Sigmoid colon (tissue), 7 donors: ENCODE measurements around the gene DOCK3. TPM values are rescaled to one million over a fixed set of nuclear protein-coding genes. Genes with fewer than 3 reads are reported as not detected.
A peak's percentile ranks its signal among the peaks of the same experiment; 100 is the strongest.

ENCODE experiments used
- DNase-seq: peaks from one replicate; pipeline ENCODE4 v3.0.0-alpha.2; 2019
- H3K27ac ChIP-seq, 4 donors: fragments of 200-600 bp; sonication (generic); one replicate each; pipeline ENCODE4 v1.5.1; 2016 to 2019; ENCODE audit warnings: mild to moderate bottlenecking in 1 of 4
- H3K27me3 ChIP-seq, 3 donors: fragments of 200-600 bp; sonication (generic); one replicate each; pipeline ENCODE4 v1.5.1; 2019; ENCODE audit warnings: mild to moderate bottlenecking in 1 of 3
- H3K36me3 ChIP-seq, 4 donors: fragments of 200-600 bp; sonication (generic); one replicate each; pipeline ENCODE4 v1.5.1; 2016 to 2019
- H3K4me1 ChIP-seq, 4 donors: fragments of 200-600 bp; sonication (generic); one replicate each; pipeline ENCODE4 v1.5.1; 2017 to 2019
- H3K4me3 ChIP-seq, 4 donors: fragments of 200-600 bp; sonication (generic); one replicate each; pipeline ENCODE4 v1.5.1; 2017 to 2019; ENCODE audit warnings: mild to moderate bottlenecking in 2 of 4, moderate library complexity in 1 of 4
- H3K9me3 ChIP-seq, 4 donors: fragments of 200-600 bp in 3 of 4; sonication (generic) in 3 of 4; one replicate each; pipeline versions ENCODE4 v1.5.1 to v1.6.1; 2013 to 2019
- CTCF ChIP-seq, 4 experiments: fragments of 450-650 bp in 3 of 4; fragments of 200-600 bp in 1 of 4; IDR thresholded peaks; one replicate each; pipeline ENCODE4 v1.5.1; 2016 to 2019; ENCODE audit warnings: antibody characterized with exemption in 4 of 4, mild to moderate bottlenecking in 3 of 4, moderate library complexity in 2 of 4
- EP300 ChIP-seq, 4 donors: sonication (generic); formaldehyde crosslinking; IDR thresholded peaks; one replicate each; pipeline ENCODE4 v1.6.1; 2017; ENCODE audit warnings: antibody characterized with exemption in 4 of 4
- POLR2A ChIP-seq, 2 donors: fragments of 450-650 bp; IDR thresholded peaks; one replicate each; pipeline ENCODE4 v1.6.1; 2016; ENCODE audit warnings: antibody characterized with exemption in 2 of 2, mild to moderate bottlenecking in 2 of 2, moderate library complexity in 2 of 2
- POLR2AphosphoS5 ChIP-seq, 4 donors: sonication (generic); formaldehyde crosslinking; IDR thresholded peaks; one replicate each; pipeline ENCODE4 v1.6.1; 2017; ENCODE audit warnings: antibody characterized with exemption in 4 of 4
- WGBS, 2 donors: extraction: QIAGEN DNeasy Blood & Tissue Kit; methylation state at CpG; one replicate each; pipeline ENCODE4 v1.1.7; 2013; 5-methylcytosine and 5-hydroxymethylcytosine counted together
- intact Hi-C: fragments of 100-400 bp; cut with DNase I; formaldehyde crosslinking; loops from one replicate; pipeline ENCODE4 v1.15.1; 2023
- polyA plus RNA-seq, 3 donors: library from polyadenylated mRNA; stranded (reverse); fragments of 200-250 nt; gene quantifications; one replicate each; pipeline ENCODE4 v1.2.3, GENCODE V29; 2013
- total RNA-seq, 4 donors: library from RNA; depleted of rRNA; stranded (reverse); fragments of >200 nt; gene quantifications; one replicate each; pipeline ENCODE4 v1.1.0, GENCODE V29; 2016
- donor health status: healthy with polysubstance abuse.
- donor health status: Bipolar disorder and iron deficiency.
- donor health status: healthy.

DOCK3 gene
- total and polyA plus RNA-seq, 7 donors = 0.25 to 4.4 (median 3.3) TPM; not detected in 2

- Histone ChIP-seq H3K4me3 (no peak overlapping the region), H3K27me3 (peaks cover 0 to 28% (median 16%) of the 10 kb centered on the region in 3 donors), H3K36me3 (no peaks in the 10 kb centered on the region), H3K9me3 (no peaks in the 10 kb centered on the region), H3K4me1 (peaks cover 0 to 18% (median 13%) of the 10 kb centered on the region in 4 donors), H3K27ac (no peak overlapping the region)
- no peak for DNase-seq
- intact Hi-C loops = loop anchor here (2.0 to 10.0 kb wide), 3 partner anchors 57 to 711 kb away; partner anchors contain the start of genes MANF and MAPKAPK3
- 26 to 42% methylated on average over 3 of the region's 3 CpGs for WGBS, 2 donors
- TF ChIP-seq CTCF (IDR thresholded peaks at IDR 0.05) (no peak), POLR2AphosphoS5 (IDR thresholded peaks at IDR 0.05) (no peak), EP300 (IDR thresholded peaks at IDR 0.05) (no peak), POLR2A (IDR thresholded peaks at IDR 0.05) (no peak)
These were observed 796 bp upstream of the DOCK3 start for GRCh38 chr3:50673931-50674330.

GRCh38 chr3:50675179-50676030 lies 678 bp downstream of the DOCK3 start:
- WGBS, 2 donors = 1 to 3% methylated on average over 65 of the region's 65 CpGs
- Histone ChIP-seq H3K9me3 (no peaks in the 10 kb centered on the region), H3K27ac (peak overlapping the region; percentile 46 to 63 (median 48)), H3K4me3 (peak overlapping the region; percentile 33 to 66 (median 64)), H3K4me1 (peaks cover 0 to 18% (median 13%) of the 10 kb centered on the region in 4 donors), H3K27me3 (peaks cover 0 to 38% (median 16%) of the 10 kb centered on the region in 3 donors), H3K36me3 (no peaks in the 10 kb centered on the region)
- peak; percentile 72 for DNase-seq
- TF ChIP-seq CTCF (IDR thresholded peaks at IDR 0.05) (peak in 1 of 4 experiments; percentile 65), POLR2A (IDR thresholded peaks at IDR 0.05) (no peak), POLR2AphosphoS5 (IDR thresholded peaks at IDR 0.05) (no peak), EP300 (IDR thresholded peaks at IDR 0.05) (no peak)
- intact Hi-C loops = loop anchor here (2.0 to 10.0 kb wide), 2 partner anchors 59 to 709 kb away; partner anchors contain the start of genes MANF and MAPKAPK3

- DNase-seq = no peak
- TF ChIP-seq CTCF (IDR thresholded peaks at IDR 0.05) (no peak), POLR2AphosphoS5 (IDR thresholded peaks at IDR 0.05) (no peak), POLR2A (IDR thresholded peaks at IDR 0.05) (no peak), EP300 (IDR thresholded peaks at IDR 0.05) (no peak)
- Histone ChIP-seq H3K36me3 (no peaks in the 10 kb centered on the region), H3K9me3 (no peaks in the 10 kb centered on the region), H3K27me3 (peaks cover 0 to 42% (median 16%) of the 10 kb centered on the region in 3 donors), H3K27ac (no peak overlapping the region), H3K4me3 (no peak overlapping the region), H3K4me1 (peaks cover 0 to 18% (median 13%) of the 10 kb centered on the region in 4 donors)
- intact Hi-C loops = loop anchor here (10.0 kb wide), 1 partner anchor 709 kb away; the partner anchor contains the start of gene MANF
- 72 to 78% methylated on average over 7 of the region's 7 CpGs for WGBS, 2 donors
These were observed 1.4 kb downstream of the DOCK3 start for GRCh38 chr3:50676031-50676705.

- intact Hi-C loops = no loop called here
- Histone ChIP-seq H3K36me3 (no peaks in the 10 kb centered on the region), H3K4me1 (no peaks in the 10 kb centered on the region), H3K9me3 (no peaks in the 10 kb centered on the region), H3K27me3 (no peaks in the 10 kb centered on the region), H3K4me3 (no peak overlapping the region), H3K27ac (no peak overlapping the region)
- no peak for DNase-seq
- WGBS, 2 donors = 73 to 82% methylated on average over 7 of the region's 7 CpGs
- no peak for TF ChIP-seq EP300 (IDR thresholded peaks at IDR 0.05)
These were observed 12.5 kb downstream of the DOCK3 start for GRCh38 chr3:50687127-50687751.
